Suprapubic skin (tissue), 3 donors: ENCODE data around the gene ARPC5L.

Source experiments
- CTCF ChIP-seq, 2 donors: fragments of 200-600 bp in 1 of 2; fragments of 450-650 bp in 1 of 2; sonication (generic) in 1 of 2; IDR thresholded peaks; one replicate each; pipeline ENCODE4 v1.5.1; 2016 to 2019; ENCODE audit warnings: antibody characterized with exemption in 2 of 2, mild to moderate bottlenecking in 1 of 2, moderate library complexity in 1 of 2
- POLR2A ChIP-seq, 2 donors: fragments of 450-650 bp; IDR thresholded peaks; one replicate each; pipeline ENCODE4 v1.6.1; 2017; ENCODE audit warnings: antibody characterized with exemption in 2 of 2, mild to moderate bottlenecking in 2 of 2, moderate library complexity in 2 of 2

- TF ChIP-seq POLR2A (IDR thresholded peaks at IDR 0.05) = no peak
- TF ChIP-seq CTCF (IDR thresholded peaks at IDR 0.05) = no peak
These were observed 5.8 kb upstream of the ARPC5L start for GRCh38 chr9:124855944-124856765.
